Measurements from ENCODE around the gene SLC47A2.

DNA sequence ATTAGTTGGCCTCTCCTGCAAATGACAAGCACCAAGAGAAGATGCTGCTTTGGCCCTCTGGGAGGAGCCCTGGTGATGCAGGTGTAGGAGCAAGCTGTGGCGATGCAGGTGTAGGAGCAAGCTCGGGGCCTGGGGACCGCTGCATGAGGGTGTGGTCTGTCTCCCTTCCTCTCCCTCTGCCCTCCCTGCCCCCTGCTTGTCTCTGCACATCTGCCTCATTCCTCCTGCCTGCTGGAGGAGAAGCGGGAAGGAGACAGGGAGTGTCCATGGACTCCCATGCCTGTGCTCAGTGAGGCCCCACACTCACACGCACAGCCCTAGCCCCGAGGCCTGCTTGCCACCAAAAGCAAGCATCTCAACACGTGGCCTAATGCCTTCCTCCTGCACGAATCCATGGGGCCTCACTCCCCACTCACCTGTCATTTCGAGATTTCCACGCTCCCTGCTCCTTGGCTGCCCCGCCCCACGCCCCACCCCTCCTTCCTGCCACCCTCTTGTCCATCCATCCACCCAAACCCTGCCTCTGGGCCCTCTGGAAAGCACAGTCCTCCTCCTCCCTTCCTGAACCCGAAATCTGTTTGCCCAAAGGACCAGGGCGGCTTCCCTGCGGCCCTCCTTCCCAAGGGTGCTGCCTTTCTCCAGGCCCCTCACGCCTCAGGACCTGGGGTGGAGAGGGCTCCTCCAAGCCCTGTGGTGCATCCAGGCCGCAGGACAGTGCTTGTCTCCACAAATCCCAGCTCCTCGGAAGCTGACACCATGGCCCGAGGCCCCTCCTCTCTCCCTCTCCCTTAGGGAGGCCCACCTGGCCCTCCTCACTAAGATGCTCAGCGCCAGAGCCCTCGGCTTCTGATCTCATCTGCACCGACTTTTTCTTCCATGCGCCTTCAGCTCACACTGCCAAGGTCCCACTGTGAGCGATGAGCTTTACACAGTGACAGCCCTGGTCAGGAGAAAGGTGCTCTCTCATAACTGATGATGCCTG lies 43.5 kb upstream of the SLC47A2 start:
- TF ChIP-seq, protein P1, sequence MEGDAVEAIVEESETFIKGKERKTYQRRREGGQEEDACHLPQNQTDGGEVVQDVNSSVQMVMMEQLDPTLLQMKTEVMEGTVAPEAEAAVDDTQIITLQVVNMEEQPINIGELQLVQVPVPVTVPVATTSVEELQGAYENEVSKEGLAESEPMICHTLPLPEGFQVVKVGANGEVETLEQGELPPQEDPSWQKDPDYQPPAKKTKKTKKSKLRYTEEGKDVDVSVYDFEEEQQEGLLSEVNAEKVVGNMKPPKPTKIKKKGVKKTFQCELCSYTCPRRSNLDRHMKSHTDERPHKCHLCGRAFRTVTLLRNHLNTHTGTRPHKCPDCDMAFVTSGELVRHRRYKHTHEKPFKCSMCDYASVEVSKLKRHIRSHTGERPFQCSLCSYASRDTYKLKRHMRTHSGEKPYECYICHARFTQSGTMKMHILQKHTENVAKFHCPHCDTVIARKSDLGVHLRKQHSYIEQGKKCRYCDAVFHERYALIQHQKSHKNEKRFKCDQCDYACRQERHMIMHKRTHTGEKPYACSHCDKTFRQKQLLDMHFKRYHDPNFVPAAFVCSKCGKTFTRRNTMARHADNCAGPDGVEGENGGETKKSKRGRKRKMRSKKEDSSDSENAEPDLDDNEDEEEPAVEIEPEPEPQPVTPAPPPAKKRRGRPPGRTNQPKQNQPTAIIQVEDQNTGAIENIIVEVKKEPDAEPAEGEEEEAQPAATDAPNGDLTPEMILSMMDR (IDR thresholded peaks at IDR 0.05): no peak
- TF ChIP-seq POLR2A (IDR thresholded peaks at IDR 0.05) (no peak), EP300 (IDR thresholded peaks at IDR 0.05) (no peak)
